GM12874 (cell line): ENCODE results near the gene TSPEAR.

Experiments used
- TF ChIP-seq, protein P1 (sequence below): IDR thresholded peaks from 2 replicates; pipeline ENCODE4 v1.5.1; 2011; ENCODE audit warnings: low read depth, mild to moderate bottlenecking, control low read depth, low read length, moderate library complexity; ENCODE audit not compliant: insufficient read depth

TSPEAR gene

DNA sequence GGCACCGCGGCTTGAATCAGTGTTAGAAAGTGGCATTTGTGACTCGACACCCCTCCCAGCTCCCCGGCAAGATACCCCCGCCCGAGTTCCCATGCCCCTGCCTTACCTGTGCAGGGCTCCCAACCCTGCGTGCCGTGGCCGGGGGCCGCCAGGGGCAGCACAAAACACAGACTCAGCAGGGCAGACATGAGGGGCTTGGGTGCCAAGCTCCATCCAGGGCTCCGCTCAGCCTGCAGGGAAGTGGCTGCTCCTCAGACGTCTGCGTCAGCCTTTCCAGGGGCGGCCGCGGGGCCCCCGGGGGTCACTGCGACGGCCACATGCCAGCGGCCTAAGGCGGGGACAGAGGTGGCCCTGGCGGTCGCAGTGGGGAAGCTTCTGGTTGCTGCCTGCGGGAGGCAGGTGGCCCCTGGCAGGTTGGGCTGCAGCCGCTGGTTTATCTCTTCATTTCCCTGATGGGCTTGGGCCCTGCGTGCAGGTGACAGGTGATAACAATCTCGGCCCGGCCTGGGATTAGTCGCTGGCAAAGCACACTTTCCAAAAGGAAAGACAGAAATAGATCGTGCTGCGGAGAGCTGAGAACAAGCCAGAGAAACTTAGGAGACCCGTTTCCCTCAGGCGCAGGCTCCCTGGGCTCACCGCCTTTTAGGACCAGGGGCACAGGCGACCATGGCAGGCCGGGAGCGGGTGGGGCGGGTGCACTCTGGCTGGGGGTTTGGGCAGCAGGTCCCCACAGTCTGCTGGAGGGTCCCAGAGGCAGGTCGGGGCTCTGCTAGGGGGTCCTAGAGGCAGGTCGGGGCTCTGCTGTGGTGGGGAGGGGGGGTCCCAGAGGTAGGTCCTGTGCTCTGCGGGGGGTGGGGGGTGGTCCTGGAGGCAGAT, at the start of gene TSPEAR:
TSPEAR (minus strand) TSS at position 246 of the 876 bp plus-strand sequence; CDS start at position 188, 58 bp downstream.
- TF ChIP-seq, protein P1, sequence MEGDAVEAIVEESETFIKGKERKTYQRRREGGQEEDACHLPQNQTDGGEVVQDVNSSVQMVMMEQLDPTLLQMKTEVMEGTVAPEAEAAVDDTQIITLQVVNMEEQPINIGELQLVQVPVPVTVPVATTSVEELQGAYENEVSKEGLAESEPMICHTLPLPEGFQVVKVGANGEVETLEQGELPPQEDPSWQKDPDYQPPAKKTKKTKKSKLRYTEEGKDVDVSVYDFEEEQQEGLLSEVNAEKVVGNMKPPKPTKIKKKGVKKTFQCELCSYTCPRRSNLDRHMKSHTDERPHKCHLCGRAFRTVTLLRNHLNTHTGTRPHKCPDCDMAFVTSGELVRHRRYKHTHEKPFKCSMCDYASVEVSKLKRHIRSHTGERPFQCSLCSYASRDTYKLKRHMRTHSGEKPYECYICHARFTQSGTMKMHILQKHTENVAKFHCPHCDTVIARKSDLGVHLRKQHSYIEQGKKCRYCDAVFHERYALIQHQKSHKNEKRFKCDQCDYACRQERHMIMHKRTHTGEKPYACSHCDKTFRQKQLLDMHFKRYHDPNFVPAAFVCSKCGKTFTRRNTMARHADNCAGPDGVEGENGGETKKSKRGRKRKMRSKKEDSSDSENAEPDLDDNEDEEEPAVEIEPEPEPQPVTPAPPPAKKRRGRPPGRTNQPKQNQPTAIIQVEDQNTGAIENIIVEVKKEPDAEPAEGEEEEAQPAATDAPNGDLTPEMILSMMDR, result no peak

GRCh38 chr21:44760376-44760775, 49.0 kb upstream of the TSPEAR start:
- TF ChIP-seq, protein P1, result no peak

- TF ChIP-seq, protein P1, result no peak
Measured at GRCh38 chr21:44759628-44760285, 48.4 kb upstream of the TSPEAR start.

DNA sequence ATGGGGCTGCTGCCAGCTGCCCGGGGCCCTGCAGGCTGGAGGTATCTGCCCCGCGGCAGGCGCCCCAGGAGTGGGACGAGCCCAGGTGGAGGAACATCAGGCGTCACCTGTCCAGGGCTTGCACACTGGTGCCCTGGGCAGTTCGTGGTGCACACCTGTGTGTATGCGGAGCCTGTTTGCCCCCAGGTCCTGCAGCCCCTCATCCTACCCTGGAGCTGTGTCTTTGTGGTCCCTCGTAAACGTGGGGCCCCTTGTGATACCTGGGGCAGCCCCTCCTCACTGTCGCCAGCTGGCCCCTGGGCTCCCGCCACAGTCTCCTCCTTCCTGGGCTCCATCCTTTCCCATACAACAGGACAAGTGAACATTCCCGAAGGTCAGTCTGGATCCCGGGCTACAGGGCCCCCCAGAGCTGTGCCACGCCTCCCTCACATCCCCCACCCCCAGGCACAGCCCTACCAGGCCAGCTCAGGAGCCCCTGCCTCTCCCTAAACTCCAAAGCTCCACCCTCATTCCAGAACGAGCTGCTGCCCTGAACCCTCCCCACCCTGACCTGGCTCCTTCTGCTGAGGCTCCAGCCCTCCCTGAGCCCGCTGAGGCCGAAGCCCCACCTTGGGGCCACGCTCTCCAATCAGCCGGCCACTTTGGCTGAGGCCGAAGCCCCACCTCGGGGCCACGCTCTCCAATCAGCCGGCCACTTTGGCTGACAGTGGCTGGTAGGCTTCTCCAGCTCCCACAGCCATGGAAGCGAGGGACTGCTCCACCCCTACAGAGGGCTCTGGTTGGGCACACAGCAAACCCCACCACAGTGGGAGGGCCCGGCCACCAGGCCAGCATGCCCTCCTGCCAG, 47.6 kb upstream of the TSPEAR start:
- TF ChIP-seq, protein P1, result no peak

GRCh38 chr21:44758141-44758561, 46.8 kb upstream of the TSPEAR start:
- TF ChIP-seq, protein P1, result no peak

DNA sequence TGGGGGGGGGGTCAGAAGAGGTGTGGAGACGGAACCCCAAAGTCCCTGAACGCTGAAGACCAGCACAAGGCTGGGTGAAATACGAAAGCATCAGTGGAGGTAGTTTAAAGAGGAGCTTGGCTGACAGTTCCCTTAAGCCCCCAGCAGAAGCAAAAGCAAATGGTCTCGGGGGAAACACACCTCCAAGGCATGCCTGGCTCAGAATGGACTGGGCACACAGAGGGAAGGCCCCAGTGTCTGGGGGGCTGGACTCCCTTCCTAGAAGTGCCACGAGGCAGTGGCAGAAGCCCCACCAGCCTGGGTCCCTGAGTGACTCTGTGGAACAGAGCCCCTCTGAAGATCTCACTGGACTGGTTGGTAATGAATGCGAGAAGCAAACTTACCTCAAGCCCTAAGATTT, 46.4 kb upstream of the TSPEAR start:
- TF ChIP-seq, protein P1, result no peak
